GM21576 (cell line): ENCODE results near the gene ELOVL1.
"Not testable (repeated sequence)": the region's sequence is repeated elsewhere in the genome, so short reads cannot be mapped to it uniquely, and the experiment has no call there.

Experiments used
- ATAC-seq: cut with Tn5 transposase; IDR thresholded peaks from one replicate; pipeline ENCODE4 v1.9.1; 2021; ENCODE audit warnings: mild to moderate bottlenecking, moderate library complexity; ENCODE audit not compliant: unreplicated experiment

ELOVL1 gene

DNA sequence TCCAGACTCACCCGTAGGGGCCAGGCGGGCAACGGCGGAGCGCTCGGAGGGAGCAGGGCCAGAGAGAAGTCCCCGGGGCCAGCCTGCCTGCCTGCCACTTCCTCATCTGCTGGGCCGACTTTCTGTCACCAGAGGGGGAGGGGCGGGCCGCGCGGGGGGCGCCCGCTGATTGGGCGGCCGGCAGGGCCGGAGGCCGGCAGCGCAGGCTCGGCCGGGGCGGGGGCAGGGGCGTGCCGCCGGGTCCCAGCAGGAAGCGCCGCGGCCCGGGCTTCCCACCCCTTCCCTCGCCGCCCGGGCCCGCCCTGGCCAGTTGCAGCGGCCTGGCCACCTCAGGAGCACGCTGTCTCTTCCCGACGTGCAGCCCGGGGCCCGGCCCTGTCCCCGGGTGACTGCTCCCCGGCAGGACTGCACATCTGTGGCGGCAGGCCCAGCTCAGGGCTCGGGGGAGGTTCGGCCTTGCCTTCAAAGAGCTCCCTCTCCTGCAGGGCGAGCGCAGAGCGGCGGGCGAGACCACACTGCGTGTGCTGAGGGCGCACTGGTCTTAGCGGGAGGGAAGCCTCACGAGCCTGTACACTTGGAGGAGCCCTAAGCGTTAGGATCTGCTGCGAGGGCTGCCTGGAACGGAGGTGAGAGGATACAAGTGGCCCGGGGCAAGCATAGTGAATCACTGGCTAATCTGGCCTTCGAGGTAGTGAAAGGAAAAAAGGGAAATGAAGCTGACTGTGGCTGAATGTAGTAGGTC, at the start of gene ELOVL1:
ELOVL1 (minus strand) TSS at position 108 of the 742 bp plus-strand sequence. CDS start 2,402 bp downstream, outside the sequence.
- ATAC-seq: peak; percentile 68

DNA sequence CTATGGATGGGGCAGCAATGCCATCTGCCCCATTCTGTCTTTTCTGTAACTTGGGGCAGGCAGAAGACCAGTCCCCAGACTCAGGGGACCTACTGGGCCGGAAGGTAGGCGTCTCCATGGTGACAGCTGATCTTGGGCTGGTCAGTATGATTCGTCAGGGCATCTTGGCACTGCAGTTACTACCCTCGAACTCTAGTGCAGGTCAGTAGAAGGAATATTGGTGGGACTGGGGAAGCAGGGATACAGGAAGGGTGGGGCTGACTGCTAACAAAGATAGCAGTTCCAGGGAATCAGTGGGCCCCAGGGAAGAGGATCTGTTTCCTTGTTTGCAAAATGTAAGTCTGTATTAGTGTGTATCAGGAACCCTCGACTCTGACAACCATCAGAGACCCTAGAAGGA, 48.1 kb upstream of the ELOVL1 start:
- no peak for ATAC-seq

DNA sequence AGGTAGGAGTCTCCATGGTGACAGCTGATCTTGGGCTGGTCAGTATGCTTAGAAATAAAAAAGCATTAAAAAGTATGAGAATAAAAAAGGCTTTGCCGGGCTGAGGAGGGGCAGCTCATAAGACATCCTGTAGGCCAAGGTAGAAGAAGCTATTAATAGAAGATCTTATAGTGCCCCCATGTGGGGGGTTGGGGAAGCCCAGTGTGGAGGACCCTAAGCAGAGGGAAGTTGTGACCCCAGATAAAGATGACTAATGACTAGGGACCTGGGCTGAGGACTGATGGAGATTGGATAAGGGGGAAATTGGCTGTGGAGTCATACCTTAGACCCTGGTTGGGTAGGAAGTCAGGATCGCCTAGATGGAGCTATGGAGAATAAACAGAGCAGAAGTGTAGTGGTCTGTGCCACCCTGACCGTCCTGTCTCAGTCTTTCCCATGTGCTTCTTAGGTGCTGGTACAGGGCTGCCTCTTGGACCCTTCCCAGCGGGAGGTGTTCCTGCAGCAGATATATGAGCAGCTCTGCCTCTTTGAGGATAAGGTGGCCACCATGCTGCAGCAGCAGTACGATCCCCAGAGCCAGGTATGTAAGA, 46.9 kb upstream of the ELOVL1 start:
- ATAC-seq: no peak

DNA sequence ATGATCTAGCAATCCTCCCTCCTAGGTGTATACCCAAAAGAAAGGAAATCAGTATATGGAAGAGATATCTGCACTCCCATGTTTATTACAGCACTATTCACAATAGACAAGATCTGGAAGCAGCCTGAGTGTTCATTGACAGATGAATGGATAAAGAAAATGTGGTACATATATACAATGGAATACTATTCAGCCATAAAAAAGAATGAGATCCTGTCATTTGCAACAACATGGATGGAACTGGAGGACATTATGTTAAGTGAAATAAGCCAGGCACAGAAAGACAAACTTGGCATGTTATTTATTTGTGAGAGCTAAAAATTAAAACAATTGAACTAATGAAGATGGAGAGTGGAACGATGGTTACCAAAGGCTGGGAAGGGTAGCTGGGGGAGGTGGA, 45.6 kb upstream of the ELOVL1 start:
- ATAC-seq: not testable (repeated sequence)

DNA sequence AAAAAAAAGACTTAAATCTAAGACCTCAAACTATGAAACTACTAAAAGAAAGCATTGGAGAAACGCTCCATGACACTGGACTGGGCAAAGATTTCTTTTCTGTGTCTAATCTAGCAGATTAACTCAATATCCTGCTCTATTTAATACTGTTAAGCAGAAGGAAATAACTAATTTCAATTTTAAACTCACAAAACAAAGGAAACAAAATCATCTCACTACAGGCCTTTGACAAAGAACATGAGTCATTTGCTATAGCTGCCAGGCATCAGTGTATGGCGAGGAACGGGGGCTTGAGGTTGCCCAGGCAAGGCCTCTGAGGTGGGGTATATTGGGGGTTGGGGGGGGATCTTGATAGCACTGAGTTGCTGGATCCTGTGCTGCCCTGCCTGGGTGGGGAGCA, 42.8 kb upstream of the ELOVL1 start:
- ATAC-seq: no peak

DNA sequence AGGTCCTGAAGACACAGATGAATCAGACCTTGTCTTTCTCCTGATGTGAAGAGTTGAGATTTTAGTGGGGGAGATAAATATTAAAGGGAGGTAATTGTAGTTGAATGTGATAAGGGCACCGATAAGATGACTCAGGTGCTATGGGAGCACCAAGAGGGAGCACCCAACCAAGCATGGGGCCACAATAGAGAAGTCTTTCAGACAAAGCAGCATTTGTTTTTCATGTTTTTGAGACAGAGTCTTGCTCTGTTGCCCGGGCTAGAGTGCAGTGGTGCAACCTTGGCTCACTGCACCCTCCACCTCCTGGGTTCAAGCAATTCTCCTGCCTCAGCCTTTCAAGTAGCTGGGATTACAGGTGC, 38.0 kb upstream of the ELOVL1 start:
- no peak for ATAC-seq

DNA sequence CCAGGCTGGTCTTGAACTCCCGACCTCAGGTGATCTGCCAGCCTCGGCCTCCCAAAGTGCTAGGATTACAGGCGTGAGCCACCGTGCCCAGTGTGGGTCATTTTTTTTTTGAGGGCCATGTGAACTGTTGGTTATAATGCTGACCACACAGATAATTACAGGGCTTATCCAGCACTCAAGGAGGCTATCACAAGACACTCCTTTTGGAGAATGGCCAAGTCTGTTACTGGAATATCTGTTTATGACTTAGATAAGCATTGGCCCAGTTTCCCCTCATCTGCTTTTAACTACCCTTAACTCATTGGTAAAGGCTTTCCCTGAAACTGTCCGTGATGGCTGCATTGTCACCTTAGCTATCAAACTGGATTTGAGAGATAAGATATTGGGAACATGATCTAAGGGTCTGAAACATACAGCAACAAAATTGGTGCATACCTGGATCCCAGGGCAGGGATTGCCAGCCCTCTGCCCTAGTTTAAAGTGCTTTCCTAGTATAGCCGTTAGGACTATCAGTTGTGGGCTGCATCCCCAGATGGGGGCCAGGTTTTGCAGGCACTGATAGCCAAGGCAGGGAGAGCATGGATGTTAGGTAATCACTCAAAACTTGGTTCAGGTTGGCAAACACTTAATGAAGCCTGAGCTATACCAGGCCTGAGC, 37.5 kb upstream of the ELOVL1 start:
- no peak for ATAC-seq

DNA sequence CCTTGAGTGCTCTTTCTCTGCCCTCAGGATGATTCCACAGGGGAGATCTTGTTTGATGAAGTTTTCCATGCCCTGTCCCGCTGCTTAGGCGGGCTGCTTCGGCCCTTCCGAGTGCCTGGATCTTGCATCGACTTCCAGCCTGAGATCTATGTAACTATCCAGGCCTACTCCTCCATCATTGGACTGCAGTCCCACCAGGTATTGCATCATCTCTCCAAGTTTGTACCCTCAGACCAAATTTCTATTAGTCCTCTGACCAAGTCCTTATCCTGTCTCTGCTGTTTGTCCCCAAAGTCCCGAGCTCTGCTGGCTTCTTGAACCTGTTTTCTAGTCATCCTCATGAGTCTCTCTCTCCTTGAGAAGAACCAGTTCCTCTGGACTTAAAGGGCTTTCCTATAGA, 36.5 kb upstream of the ELOVL1 start:
- no peak for ATAC-seq

DNA sequence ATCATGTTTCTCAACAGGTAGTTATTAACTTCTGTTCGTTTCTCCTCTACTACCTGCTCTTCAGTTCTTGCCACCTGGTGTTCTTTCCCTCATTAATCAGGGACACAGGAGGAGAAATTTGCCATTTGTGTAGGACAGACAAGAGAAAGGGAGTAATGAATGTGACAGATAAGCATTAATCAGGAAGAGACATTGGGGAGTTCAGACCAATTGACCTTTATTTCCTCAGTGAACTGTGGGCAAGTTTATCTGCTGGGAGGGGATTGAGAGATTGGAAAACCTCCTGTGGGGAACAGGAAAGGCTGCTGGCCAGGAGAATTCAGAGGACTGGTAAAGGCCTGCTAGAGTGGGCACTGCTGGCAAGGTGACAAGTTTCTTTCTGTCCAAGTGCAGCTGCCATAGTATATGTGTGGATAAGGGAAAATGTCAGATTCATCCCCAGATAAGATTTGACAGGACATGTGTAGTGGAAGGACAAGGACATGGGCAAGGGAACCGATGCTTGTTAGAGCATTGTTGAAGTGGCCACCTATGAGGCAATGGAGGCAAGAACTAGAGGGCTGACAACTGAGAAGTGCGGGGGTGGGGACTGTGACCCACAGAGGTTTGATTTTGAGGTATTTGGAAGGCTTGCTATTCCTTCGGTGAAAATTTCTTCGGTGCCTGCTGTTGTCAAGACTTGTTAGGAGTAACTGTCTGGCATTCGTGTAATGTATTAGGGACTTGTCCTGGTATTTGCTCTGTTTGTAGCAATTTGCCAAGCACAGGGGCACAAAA, 34.5 kb upstream of the ELOVL1 start:
- ATAC-seq: no peak

DNA sequence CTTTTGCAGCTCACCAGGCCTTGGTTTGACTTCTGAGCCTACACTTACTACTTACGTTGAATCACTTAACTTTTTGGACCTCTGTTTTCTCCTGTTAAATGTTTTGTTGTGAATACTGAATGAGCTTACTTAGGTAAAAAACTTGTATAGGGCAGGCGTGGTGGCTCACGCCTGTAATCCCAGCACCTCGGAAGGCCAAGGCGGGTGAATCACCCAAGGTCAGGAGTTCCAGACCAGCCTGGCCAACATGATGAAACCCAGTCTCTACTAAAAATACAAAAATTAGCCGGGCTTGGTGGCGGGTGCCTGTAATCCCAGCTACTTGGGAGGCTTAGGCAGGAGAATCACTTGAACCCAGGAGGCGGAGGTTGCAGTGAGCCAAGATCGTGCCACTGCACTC, 32.6 kb upstream of the ELOVL1 start:
- ATAC-seq: not testable (repeated sequence)

DNA sequence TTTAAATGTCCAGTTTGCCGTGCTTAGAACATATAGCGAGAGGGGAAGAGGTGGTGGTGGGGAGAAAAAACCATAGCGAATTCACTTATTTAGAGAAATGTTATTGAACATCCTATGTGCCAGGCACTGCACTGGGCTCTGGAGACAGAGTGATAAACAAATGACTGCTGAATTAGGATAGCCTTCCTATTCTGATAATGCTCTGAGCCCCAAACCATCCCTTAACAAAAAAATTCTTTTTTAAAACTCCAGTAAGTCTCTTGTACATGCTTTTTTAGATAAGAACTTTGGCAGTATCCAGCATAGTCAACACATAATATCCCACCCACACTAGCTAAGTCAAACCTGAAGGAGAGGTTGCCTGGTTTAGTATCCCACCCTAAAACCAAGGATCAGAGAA, 30.4 kb upstream of the ELOVL1 start:
- no peak for ATAC-seq

DNA sequence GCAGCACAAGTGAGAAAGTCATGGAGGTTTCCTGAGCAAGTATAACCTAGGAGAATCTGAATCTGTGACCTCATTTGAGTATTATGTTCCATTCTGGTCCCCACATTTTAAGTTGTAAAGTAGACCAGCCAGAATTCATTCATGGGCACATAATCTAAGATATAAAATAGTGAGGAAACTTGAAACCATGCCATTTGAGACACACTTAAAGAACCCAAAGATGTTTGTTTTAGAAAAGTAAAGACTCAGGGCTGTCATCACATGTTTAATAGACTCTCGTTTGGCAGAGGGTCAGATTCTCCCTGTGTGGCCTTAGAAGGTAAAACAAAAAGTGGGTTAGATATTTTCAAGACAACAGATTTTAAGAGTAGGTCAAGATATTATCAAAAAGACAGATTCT, 28.2 kb upstream of the ELOVL1 start:
- no peak for ATAC-seq

DNA sequence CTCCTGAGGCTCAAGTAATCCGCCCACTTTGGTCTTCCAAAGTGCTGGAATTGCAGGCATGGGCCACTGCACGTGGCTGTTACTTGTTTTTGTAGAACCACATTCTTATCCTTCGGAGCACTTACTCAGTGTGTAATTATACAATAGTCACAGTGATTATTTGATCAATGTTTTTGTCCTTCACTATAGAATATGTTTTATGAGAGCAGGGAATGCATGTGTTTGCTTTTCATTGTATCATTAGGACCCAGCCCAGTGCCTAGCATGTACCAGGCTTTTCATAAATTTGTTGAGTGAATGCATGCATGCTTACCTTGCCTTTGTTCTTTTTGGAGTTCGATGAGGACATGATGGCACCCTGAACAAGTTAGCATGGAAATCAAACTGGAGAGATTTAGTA, 27.7 kb upstream of the ELOVL1 start:
- ATAC-seq: no peak

DNA sequence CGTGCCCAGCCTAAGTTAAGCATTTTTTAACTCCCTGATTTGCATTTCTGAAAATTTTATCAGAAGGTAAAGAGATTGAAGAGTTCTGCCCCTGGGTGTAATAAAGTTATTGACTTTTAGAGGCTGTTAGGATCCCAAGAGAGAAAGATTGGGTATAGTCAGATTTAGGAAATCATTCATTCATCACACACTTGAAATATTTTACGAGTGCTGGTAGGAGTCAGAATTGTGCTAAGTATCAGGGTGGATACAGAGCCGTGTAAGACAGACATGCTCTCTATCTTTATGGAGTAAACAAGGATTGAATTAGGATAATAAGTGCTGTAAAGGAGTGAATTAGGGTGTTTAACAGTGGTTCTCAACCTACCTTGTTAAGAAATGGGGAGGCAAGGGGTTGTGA, 24.9 kb upstream of the ELOVL1 start:
- no peak for ATAC-seq

DNA sequence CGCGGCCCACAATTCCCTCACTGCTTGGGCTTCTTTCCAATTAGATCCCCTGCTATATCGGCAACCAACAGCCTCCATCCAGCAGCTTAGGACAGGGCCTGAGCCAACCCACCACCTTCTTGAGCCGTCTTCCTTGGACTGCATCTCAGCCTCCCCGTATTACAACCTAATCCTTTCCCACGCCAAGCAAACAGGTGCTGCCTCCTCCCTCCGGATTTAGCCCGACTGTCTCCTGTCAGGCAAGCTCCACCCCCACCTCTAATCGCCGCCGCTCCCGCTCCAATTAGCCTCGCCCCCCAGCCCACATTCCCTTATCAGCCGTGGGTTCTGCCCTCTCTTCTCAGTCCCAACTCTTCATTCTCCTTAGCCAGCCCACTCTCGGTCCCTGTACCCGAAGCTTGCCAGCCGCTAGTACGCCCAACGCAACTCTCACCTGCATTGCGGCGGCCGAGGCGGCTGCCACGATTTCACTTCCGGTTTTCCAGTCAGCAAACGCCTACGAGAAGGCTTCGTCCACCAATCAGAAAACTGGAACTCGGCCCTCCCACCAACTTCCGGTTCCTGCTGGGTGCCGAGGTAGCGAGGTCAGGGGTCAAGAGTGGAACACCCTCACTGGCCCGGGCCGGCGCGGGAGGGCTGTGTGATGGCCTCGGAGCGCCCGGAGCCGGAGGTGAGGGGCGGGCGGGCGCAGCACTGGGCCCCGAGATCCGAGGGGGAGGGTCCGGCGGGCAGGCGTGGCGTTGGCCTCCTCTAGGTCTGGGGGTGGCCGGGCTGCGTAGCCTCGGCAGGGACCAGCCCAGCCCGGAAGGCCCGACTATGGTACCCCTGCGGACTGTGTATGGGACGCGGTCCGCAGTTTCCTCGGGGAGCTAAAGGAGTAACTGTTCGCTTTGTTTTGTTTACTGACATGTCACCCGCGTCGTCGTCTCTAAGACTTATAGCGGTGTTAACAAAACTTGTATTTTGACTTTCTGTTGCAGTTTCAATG, 21.8 kb upstream of the ELOVL1 start, which contains the start of the genes MED8 and SZT2:
MED8 (minus strand) TSS at position 475 of the 988 bp plus-strand sequence; CDS start at position 439, 36 bp downstream.
SZT2 (plus strand) TSS at position 574 of the 988 bp plus-strand sequence; CDS start at position 644, 70 bp downstream.
- ATAC-seq: peak; percentile 90

DNA sequence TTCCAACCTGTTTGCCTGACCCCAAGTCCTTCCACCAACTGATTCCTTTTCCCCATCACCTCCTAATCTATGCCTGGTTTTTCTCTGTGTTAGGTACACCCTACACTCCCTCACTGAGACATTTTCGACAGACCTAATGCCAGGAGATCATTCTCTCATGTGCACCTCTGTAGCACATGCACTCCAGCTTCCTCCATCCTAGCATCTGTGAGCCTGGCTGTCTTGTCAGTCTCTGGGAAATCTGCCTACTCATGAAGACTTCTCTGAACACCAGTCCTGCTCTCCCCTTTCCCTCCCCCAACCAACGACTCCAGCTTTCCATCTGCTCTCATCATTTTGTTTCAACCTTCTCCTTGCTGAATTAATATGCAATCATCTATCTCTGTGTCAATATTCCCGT, 20.8 kb upstream of the ELOVL1 start:
- no peak for ATAC-seq

DNA sequence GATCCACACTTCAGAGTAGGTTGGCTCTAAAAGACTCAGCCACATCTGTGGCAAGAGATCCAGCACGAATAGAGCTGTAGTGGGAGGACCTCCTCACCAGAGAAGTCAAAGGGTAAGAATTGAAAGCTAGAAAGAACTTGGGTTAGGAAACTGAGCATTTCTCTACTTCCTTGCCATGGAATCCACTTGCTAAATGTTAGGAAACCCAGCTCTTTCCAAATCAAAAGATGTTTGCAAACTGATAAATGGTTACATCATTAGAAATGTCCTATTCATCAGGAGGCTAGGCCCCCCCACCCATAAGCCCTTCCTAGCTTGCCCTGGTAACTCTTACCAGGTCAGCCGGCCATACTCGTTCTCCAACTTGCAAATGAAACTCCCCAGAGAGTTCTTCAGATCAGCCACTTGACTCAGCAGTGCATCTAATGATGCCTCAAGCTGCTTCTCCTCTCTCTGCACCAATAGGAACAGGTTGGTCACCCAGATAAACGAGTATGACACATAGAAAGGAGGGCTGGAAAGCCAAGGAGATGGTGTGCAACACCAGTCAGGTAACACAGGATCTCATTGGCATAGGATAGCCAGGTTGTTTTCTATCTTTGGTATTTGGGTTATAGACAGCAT, 20.3 kb upstream of the ELOVL1 start:
- no peak for ATAC-seq

DNA sequence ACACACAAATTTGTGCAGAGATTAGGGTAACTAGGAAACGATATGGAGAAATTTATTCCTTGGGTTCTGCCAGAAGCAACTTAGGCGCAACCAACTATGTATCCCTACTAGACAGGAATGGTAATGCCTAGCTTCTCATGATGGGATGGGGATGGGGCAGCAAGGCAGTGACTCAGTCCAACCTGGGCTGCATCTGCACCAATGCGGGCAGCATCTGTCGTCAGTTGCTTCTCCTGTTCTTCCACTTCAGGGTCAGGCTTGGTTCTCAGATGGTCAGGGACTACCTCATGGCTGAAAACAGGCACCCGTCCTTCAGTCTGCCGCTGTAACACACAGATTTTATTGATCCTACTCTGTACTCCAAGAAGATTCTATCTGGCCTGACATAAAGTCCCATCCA, 18.9 kb upstream of the ELOVL1 start:
- ATAC-seq: no peak

DNA sequence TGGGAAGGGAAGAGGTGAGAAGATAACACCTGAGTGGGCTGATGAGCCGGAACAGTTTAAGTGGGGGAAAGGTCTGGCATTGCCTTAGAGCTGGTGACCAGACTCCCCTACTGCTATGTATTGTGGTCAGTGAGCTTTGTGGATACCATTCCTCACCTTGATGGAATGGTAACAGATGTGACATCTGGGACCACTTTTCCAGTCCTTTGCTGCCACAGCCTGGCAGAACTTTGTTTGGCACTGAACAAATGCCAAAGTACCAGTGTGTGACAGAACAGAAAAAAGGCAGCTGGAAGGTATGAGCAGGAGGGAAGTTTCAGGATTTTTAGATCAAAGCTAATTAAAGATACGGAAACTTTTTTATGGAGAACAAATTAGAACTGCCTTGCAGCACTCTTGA, 15.6 kb upstream of the ELOVL1 start:
- ATAC-seq: no peak
